OCI-LY1 (cell line): ENCODE data around the gene CNTNAP4.

Source experiments
- H2AFZ ChIP-seq: fragments of 200-600 bp; sonication (generic), shearing (Covaris generic); 2 replicates; pipeline ENCODE4 v1.6.0; 2014; ENCODE audit warnings: antibody characterized with exemption, mild to moderate bottlenecking, low read length
- H3F3A ChIP-seq: fragments of 200-600 bp; sonication (generic), shearing (Covaris generic); 2 replicates; pipeline ENCODE4 v1.6.0; 2014; ENCODE audit warnings: mild to moderate bottlenecking, antibody characterized with exemption, low read length, moderate library complexity; ENCODE audit not compliant: insufficient read depth
- H3K27ac ChIP-seq: fragments of 200-600 bp; sonication (generic); 2 replicates; pipeline ENCODE4 v1.5.1; 2014; ENCODE audit warnings: low read length, mixed run types, mild to moderate bottlenecking, low read depth; ENCODE audit not compliant: poor library complexity, severe bottlenecking
- H3K27me3 ChIP-seq: fragments of 200-600 bp; sonication (generic); 2 replicates; pipeline ENCODE4 v1.6.0; 2014; ENCODE audit warnings: antibody characterized with exemption, mild to moderate bottlenecking, low read length, moderate library complexity; ENCODE audit not compliant: insufficient read depth
- H3K36me3 ChIP-seq: fragments of 200-600 bp; sonication (generic); 2 replicates; pipeline ENCODE4 v1.6.1; 2014; ENCODE audit warnings: mild to moderate bottlenecking, antibody characterized with exemption, low read length, moderate library complexity, mixed read lengths; ENCODE audit not compliant: insufficient read depth
- H3K4me1 ChIP-seq: fragments of 200-600 bp; sonication (generic); 2 replicates; pipeline ENCODE4 v1.5.1; 2014; ENCODE audit warnings: mild to moderate bottlenecking, low read length, moderate library complexity; ENCODE audit not compliant: insufficient read depth, severe bottlenecking
- H3K4me2 ChIP-seq: fragments of 200-600 bp; sonication (generic), shearing (Covaris generic); 2 replicates; pipeline ENCODE4 v1.6.1; 2014; ENCODE audit warnings: low read length
- H3K4me3 ChIP-seq: fragments of 200-600 bp; sonication (generic); 2 replicates; pipeline ENCODE4 v1.5.1; 2014; ENCODE audit warnings: low read length, low read depth, mild to moderate bottlenecking, mixed read lengths; ENCODE audit not compliant: poor library complexity, severe bottlenecking
- H3K79me2 ChIP-seq: fragments of 200-600 bp; shearing (Covaris generic); 2 replicates; pipeline ENCODE4 v1.6.1; 2016; ENCODE audit warnings: mixed run types, low read length, mixed read lengths; ENCODE audit not compliant: insufficient read depth
- H3K9ac ChIP-seq: fragments of 200-600 bp; sonication (generic), shearing (Covaris generic); 2 replicates; pipeline ENCODE4 v1.6.1; 2014; ENCODE audit warnings: mild to moderate bottlenecking, low read length, mixed read lengths
- H3K9me2 ChIP-seq: fragments of 200-600 bp; sonication (generic), shearing (Covaris generic); 2 replicates; pipeline ENCODE4 v1.6.1; 2014; ENCODE audit warnings: low read depth, mild to moderate bottlenecking, low read length, mixed read lengths
- H3K9me3 ChIP-seq: fragments of 200-600 bp; shearing (Covaris generic); 2 replicates; pipeline ENCODE4 v1.6.1; 2014; ENCODE audit warnings: low read length, mixed read lengths
- H4K20me1 ChIP-seq: fragments of 200-600 bp; sonication (generic), shearing (Covaris generic); 2 replicates; pipeline ENCODE4 v1.6.0; 2016; ENCODE audit warnings: mild to moderate bottlenecking, low read length; ENCODE audit not compliant: insufficient read depth
- EZH2 ChIP-seq: fragments of 200-600 bp; sonication (generic), shearing (Covaris generic); IDR thresholded peaks from 2 replicates; pipeline ENCODE4 v1.8.0; 2017; ENCODE audit warnings: borderline replicate concordance, mixed run types, mild to moderate bottlenecking, antibody characterized with exemption, low read length, moderate library complexity, mixed read lengths
- TF ChIP-seq, protein P1 (sequence below): fragments of 200-600 bp; sonication (generic), shearing (Covaris generic); IDR thresholded peaks from 2 replicates; pipeline ENCODE4 v1.5.1; 2017; ENCODE audit warnings: mild to moderate bottlenecking, antibody characterized with exemption, low read length, moderate library complexity, mixed read lengths

The CNTNAP4 gene

DNA sequence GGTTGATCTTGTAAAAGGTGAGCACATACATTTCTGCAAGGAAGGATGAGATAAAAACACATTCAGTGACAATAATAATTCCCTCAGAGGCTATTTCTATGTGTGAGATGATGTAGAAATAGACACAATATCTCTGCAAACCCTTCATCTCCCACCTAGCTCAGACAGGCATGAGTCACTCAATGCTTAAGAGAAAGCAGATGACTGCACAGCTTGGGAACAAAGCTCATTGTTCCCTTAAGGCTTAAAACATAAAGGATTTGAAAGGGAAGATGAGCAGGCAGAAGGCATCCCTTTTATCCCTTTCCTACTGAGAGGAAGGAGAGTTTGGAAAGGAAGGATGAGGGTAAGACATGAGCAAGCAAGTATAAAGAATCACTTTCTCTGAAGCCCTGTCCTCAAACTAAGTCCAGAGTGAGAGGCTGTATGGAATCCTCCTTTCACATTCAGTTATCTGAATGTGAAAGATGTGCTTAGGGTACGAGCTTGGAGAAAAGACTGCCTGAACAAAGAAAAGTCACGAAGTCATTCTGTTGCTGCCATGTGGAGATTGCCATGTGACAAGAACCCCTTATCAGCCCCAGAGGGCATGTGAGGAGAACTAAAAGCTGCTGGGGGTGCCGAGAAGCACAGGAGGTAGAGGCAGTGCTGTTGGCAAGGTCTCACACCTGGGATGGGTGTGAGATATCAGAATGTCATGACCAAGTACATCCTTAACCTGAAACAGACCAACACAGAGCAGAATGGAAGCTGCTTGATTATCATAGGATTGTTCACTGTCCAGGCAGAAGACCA, 58.2 kb downstream of the CNTNAP4 start:
- no peak overlapping the region for H3K9ac ChIP-seq
- no peaks in the 10 kb centered on the region for H3F3A ChIP-seq
- H3K4me2 ChIP-seq: no peak overlapping the region
- TF ChIP-seq, protein P1, sequence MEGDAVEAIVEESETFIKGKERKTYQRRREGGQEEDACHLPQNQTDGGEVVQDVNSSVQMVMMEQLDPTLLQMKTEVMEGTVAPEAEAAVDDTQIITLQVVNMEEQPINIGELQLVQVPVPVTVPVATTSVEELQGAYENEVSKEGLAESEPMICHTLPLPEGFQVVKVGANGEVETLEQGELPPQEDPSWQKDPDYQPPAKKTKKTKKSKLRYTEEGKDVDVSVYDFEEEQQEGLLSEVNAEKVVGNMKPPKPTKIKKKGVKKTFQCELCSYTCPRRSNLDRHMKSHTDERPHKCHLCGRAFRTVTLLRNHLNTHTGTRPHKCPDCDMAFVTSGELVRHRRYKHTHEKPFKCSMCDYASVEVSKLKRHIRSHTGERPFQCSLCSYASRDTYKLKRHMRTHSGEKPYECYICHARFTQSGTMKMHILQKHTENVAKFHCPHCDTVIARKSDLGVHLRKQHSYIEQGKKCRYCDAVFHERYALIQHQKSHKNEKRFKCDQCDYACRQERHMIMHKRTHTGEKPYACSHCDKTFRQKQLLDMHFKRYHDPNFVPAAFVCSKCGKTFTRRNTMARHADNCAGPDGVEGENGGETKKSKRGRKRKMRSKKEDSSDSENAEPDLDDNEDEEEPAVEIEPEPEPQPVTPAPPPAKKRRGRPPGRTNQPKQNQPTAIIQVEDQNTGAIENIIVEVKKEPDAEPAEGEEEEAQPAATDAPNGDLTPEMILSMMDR: no peak
- TF ChIP-seq EZH2: no peak
- no peaks in the 10 kb centered on the region for H3K79me2 ChIP-seq
- no peaks in the 10 kb centered on the region for H3K27me3 ChIP-seq
- H3K4me3 ChIP-seq: no peak overlapping the region
- no peaks in the 10 kb centered on the region for H3K9me2 ChIP-seq
- no peaks in the 10 kb centered on the region for H3K9me3 ChIP-seq
- no peaks in the 10 kb centered on the region for H3K36me3 ChIP-seq
- H3K27ac ChIP-seq: no peak overlapping the region
- H4K20me1 ChIP-seq: no peaks in the 10 kb centered on the region
- H2AFZ ChIP-seq: no peak overlapping the region
- H3K4me1 ChIP-seq: no peaks in the 10 kb centered on the region

DNA sequence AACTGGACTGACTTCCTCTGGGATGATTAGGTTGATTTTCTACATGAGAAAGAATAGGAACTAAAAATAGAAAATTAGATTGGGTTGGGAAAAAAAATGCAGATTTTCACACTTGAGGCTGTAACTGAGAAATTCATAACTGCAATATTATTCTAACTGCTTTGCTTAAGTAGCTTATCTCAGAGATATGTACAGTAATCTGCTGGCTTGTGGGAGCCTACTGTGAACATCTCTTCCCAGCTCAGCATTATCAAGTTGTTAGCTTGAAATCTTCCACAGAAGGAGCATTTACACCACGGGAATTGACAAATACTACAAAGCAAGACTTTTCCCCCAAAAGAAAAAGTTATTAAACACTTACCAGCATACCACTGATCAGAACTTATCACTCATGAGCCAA, 58.9 kb downstream of the CNTNAP4 start:
- no peaks in the 10 kb centered on the region for H3K36me3 ChIP-seq
- H3K9me3 ChIP-seq: no peaks in the 10 kb centered on the region
- H3K27ac ChIP-seq: no peak overlapping the region
- H4K20me1 ChIP-seq: no peaks in the 10 kb centered on the region
- TF ChIP-seq EZH2: no peak
- TF ChIP-seq, protein P1: no peak
- no peak overlapping the region for H3K9ac ChIP-seq
- H3K9me2 ChIP-seq: no peaks in the 10 kb centered on the region
- H3K4me1 ChIP-seq: no peaks in the 10 kb centered on the region
- no peak overlapping the region for H3K4me2 ChIP-seq
- no peaks in the 10 kb centered on the region for H3F3A ChIP-seq
- H3K4me3 ChIP-seq: no peak overlapping the region
- no peak overlapping the region for H2AFZ ChIP-seq
- H3K79me2 ChIP-seq: no peaks in the 10 kb centered on the region
- H3K27me3 ChIP-seq: no peaks in the 10 kb centered on the region

DNA sequence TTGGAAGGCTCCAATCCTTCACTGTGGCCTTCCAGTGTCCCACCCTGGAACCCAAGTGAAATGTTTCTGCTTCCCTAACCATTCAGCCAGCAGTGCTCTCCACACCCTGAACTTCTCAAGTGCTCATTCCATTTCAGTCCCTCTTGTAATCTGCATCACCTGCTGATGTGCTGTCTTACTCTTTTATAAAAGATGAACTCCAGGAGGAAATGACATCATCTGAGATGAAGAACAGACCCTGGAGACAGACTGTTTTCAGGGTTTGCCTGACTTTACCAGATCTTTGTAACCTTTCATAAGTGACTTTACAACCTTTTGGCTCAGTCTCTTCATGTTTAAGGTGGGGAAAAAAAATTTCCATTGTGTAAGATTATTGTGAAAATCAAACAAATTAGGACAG, 61.3 kb downstream of the CNTNAP4 start:
- H3K27me3 ChIP-seq: no peaks in the 10 kb centered on the region
- TF ChIP-seq, protein P1: no peak
- no peak for TF ChIP-seq EZH2
- H3K27ac ChIP-seq: no peak overlapping the region

More for the DNA sequence above, 61.3 kb downstream of the CNTNAP4 start:
- H3K9me3 ChIP-seq: no peaks in the 10 kb centered on the region
- no peak overlapping the region for H2AFZ ChIP-seq
- H3K9me2 ChIP-seq: no peaks in the 10 kb centered on the region
- no peak overlapping the region for H3K9ac ChIP-seq
- no peaks in the 10 kb centered on the region for H3K4me1 ChIP-seq
- no peaks in the 10 kb centered on the region for H3K36me3 ChIP-seq
- H3K4me2 ChIP-seq: no peak overlapping the region
- H3F3A ChIP-seq: no peaks in the 10 kb centered on the region
- no peaks in the 10 kb centered on the region for H4K20me1 ChIP-seq
- H3K79me2 ChIP-seq: no peaks in the 10 kb centered on the region
- no peak overlapping the region for H3K4me3 ChIP-seq
